ENCODE measurements around the gene B4GALNT4.

GRCh38 chr11:400241-400689, 31.0 kb downstream of the B4GALNT4 start:
- TF ChIP-seq EZH2 (IDR thresholded peaks at IDR 0.05; ENCODE audit: insufficient read depth, poor library complexity, severe bottlenecking), result no peak
- no peak for TF ChIP-seq EZH2phosphoT487 (IDR thresholded peaks at IDR 0.05; ENCODE audit: insufficient read depth, low read depth)
